ENCODE data around the gene ZNF207.

DNA sequence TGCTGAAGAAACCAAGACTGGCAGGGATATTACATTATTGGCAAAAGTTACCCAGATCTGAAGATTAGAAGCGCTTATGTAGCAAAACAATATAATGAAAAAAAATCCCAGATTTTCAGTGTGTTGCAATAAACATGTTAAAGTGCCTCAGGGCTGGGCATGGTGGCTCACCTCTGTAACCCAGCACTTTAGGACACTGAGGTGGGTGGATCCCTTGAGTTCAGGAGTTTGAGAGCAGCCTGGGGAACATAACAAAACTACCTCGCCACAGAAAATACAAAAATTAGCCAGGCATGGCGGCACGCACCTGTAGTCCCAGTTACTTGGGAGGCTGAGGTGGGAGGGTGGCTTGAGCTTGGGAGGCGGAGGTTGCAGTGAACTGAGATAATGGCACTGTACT, 6.8 kb downstream of the ZNF207 start:
- TF ChIP-seq, protein P1, sequence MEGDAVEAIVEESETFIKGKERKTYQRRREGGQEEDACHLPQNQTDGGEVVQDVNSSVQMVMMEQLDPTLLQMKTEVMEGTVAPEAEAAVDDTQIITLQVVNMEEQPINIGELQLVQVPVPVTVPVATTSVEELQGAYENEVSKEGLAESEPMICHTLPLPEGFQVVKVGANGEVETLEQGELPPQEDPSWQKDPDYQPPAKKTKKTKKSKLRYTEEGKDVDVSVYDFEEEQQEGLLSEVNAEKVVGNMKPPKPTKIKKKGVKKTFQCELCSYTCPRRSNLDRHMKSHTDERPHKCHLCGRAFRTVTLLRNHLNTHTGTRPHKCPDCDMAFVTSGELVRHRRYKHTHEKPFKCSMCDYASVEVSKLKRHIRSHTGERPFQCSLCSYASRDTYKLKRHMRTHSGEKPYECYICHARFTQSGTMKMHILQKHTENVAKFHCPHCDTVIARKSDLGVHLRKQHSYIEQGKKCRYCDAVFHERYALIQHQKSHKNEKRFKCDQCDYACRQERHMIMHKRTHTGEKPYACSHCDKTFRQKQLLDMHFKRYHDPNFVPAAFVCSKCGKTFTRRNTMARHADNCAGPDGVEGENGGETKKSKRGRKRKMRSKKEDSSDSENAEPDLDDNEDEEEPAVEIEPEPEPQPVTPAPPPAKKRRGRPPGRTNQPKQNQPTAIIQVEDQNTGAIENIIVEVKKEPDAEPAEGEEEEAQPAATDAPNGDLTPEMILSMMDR (IDR thresholded peaks at IDR 0.05; ENCODE audit: insufficient read depth, low read length, poor library complexity, severe bottlenecking) = no peak
- no peak for TF ChIP-seq EZH2phosphoT487 (conservative IDR thresholded peaks at IDR 0.05; ENCODE audit: low read length)

All from SU-DHL-6 (cell line).